DND-41 (cell line): ENCODE data around the gene RGS9.

Experiments used
- ATAC-seq: fragments of 200-7000 bp; cut with Tn5 transposase; 3 replicates; pipeline ENCODE4 v1.9.1; 2021; ENCODE audit warnings: low read depth; ENCODE audit not compliant: insufficient read depth
- DNase-seq: peaks from one replicate; pipeline ENCODE4 v3.0.0-alpha.2; 2020
- H2AFZ ChIP-seq: 2 replicates; pipeline ENCODE4 v1.6.0; 2012; ENCODE audit warnings: low read depth, low read length
- H3K27ac ChIP-seq: 2 replicates; pipeline ENCODE4 v1.5.1; 2012; ENCODE audit warnings: low read length, inconsistent platforms
- H3K27me3 ChIP-seq: fragments of 200-600 bp; sonication (generic); 2 replicates; pipeline ENCODE4 v1.6.0; 2012; ENCODE audit warnings: low read length, mild to moderate bottlenecking, inconsistent platforms; ENCODE audit not compliant: insufficient read depth, poor library complexity
- H3K36me3 ChIP-seq: 2 replicates; pipeline ENCODE4 v1.5.1; 2012; ENCODE audit warnings: low read length, inconsistent platforms; ENCODE audit not compliant: insufficient read depth
- H3K4me1 ChIP-seq: 2 replicates; pipeline ENCODE4 v1.5.1; 2012; ENCODE audit warnings: mild to moderate bottlenecking, low read length; ENCODE audit not compliant: insufficient read depth
- H3K4me2 ChIP-seq: 2 replicates; pipeline ENCODE4 v1.6.0; 2012; ENCODE audit warnings: mild to moderate bottlenecking, moderate library complexity, low read length, inconsistent platforms; ENCODE audit not compliant: insufficient read depth
- H3K4me3 ChIP-seq, 2 experiments: fragments of 200-600 bp in 1 of 2; shearing (Covaris generic) in 1 of 2; 2 replicates each; pipeline ENCODE4 v1.5.1; 2012 to 2016; ENCODE audit warnings: inconsistent platforms in 2 of 2, low read length in 2 of 2, mild to moderate bottlenecking in 2 of 2, low read depth in 1 of 2, moderate library complexity in 1 of 2
- H3K79me2 ChIP-seq: 2 replicates; pipeline ENCODE4 v1.6.0; 2012; ENCODE audit warnings: low read length, inconsistent platforms; ENCODE audit not compliant: insufficient read depth
- H3K9ac ChIP-seq: 2 replicates; pipeline ENCODE4 v1.6.0; 2012; ENCODE audit warnings: low read depth, mild to moderate bottlenecking, inconsistent platforms, low read length, moderate library complexity
- H3K9me3 ChIP-seq: 2 replicates; pipeline ENCODE4 v1.5.1; 2012; ENCODE audit warnings: low read length, moderate library complexity, mild to moderate bottlenecking, inconsistent platforms; ENCODE audit not compliant: insufficient read depth, severe bottlenecking
- H4K20me1 ChIP-seq: 2 replicates; pipeline ENCODE4 v1.6.0; 2012; ENCODE audit warnings: low read length; ENCODE audit not compliant: insufficient read depth
- EZH2 ChIP-seq: IDR thresholded peaks from 3 replicates; pipeline ENCODE4 v1.6.1; 2012; ENCODE audit warnings: borderline replicate concordance, low read depth, mild to moderate bottlenecking, moderate library complexity, low read length, inconsistent platforms; ENCODE audit not compliant: severe bottlenecking
- TF ChIP-seq, protein P1 (sequence below): IDR thresholded peaks from 2 replicates; pipeline ENCODE4 v1.5.1; 2012; ENCODE audit warnings: borderline replicate concordance, low read length, moderate library complexity, mild to moderate bottlenecking; ENCODE audit not compliant: poor library complexity, severe bottlenecking; ENCODE audit errors: extremely low read depth

Gene RGS9

DNA sequence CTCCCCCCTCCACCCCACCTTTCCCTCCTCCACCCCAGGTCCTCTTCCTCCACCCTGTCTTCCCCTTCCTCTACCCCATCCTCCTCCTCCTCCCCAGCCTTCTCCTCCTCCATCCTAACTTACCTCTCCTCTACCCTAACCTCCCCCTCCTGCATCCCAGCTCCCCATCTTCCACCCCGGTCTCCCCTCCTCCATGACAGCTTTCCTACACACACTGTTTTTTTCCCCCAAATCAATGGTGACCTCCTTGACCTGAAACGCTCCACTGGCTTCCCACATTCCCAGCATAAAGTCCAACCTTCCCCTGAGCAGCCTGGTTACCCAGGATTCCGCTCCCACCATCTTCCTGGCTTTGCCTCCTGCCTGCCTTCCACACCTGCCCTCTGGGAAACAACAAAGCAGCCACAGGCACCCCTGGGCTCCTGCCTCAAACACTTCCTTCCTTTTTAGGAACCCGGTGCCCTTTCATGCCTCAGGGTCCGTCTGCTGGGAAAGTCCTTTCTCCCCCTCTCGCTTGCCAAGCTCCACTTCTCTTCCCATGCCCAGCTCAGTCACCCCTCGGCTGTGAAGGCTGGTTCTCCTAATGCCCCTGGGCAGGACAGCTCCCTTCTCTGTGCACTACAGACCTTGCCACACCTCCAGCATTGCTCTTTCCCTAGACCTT lies 2.1 kb downstream of the RGS9 start:
- peak overlapping the region in 1 of 2 experiments; percentile 26; a peak in 1 of 4 replicates for H3K4me3 ChIP-seq
- H3K79me2 ChIP-seq, result peaks cover 19% of the 10 kb centered on the region
- peak overlapping the region; percentile 89 for H3K4me2 ChIP-seq
- ATAC-seq (no peak), DNase-seq (peak; percentile 37)
- no peak overlapping the region for H2AFZ ChIP-seq
- H3K36me3 ChIP-seq, result no peaks in the 10 kb centered on the region
- TF ChIP-seq EZH2, result no peak
- TF ChIP-seq, protein P1, sequence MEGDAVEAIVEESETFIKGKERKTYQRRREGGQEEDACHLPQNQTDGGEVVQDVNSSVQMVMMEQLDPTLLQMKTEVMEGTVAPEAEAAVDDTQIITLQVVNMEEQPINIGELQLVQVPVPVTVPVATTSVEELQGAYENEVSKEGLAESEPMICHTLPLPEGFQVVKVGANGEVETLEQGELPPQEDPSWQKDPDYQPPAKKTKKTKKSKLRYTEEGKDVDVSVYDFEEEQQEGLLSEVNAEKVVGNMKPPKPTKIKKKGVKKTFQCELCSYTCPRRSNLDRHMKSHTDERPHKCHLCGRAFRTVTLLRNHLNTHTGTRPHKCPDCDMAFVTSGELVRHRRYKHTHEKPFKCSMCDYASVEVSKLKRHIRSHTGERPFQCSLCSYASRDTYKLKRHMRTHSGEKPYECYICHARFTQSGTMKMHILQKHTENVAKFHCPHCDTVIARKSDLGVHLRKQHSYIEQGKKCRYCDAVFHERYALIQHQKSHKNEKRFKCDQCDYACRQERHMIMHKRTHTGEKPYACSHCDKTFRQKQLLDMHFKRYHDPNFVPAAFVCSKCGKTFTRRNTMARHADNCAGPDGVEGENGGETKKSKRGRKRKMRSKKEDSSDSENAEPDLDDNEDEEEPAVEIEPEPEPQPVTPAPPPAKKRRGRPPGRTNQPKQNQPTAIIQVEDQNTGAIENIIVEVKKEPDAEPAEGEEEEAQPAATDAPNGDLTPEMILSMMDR, result no peak
- no peaks in the 10 kb centered on the region for H3K9me3 ChIP-seq
- peaks cover 7% of the 10 kb centered on the region for H3K27me3 ChIP-seq
- H3K27ac ChIP-seq, result peak overlapping the region; percentile 29
- peaks cover 39% of the 10 kb centered on the region for H3K4me1 ChIP-seq
- no peak overlapping the region for H3K9ac ChIP-seq
- 0 out of 2 replicates have a peak, but pooled peaks cover under 1% of the 10 kb centered on the region for H4K20me1 ChIP-seq

DNA sequence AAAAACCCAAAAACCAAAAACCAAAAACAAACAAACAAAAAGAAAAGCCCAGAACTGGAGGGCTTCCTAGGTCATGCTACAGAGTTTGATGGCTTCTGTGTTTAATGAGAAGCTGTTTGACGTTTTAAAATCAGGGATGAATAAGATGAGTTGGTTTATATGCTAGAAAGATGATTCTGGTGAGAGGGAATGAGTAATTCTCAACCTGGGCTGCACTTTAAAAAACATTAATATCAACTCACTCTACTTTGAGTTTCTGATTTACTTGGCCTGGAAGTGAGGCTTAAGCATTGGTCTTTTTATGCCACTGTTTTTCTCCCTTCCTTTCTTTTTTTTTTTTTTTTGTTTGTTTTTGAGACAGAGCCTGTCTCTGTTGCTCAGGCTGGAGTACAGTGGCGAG lies 5.1 kb downstream of the RGS9 start:
- Histone ChIP-seq H3K9me3 (no peaks in the 10 kb centered on the region), H3K27ac (no peak overlapping the region), H3K27me3 (peaks cover 7% of the 10 kb centered on the region), H3K9ac (no peak overlapping the region), H3K4me3 (no peak overlapping the region), H3K4me1 (peaks cover 33% of the 10 kb centered on the region), H3K36me3 (no peaks in the 10 kb centered on the region), H3K4me2 (no peak overlapping the region), H4K20me1 (0 out of 2 replicates have a peak, but pooled peaks cover 3% of the 10 kb centered on the region), H3K79me2 (peaks cover 28% of the 10 kb centered on the region), H2AFZ (no peak overlapping the region)
- DNase-seq (no peak), ATAC-seq (no peak)
- TF ChIP-seq, protein P1, result no peak
- no peak for TF ChIP-seq EZH2

DNA sequence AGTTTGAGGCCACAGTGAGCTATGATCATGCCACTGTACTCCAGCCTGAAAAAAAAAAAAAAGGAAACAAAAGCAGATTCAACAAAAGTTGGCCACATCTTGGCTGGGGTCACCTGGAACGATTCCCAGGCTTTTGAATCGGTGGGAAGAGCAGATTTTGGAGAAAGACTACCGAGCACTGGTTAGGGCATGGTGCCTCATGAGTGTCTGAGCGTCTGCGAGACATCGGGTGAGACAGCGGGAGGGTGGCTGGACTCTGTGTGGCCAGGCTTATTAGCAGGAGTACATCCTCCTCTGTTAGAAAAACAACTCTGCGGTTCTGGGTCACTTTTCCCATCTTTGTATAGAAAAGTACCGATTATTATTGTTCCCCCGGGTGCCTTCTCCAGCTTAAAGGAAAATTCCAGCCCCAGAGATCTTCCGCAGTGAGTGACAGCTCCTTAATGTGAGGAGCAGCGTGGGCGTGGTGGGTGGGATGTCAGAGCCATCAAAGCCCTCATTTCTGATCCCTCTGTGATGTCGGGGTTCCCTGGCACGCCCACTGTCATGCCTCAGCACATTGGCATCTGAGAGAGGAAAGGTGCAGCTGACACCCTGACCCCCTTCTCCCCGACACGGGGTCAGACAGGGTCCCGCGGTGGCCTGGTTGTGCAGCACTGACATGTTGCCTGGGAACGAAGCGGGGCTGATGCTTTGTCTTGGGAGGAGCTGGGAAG lies 6.9 kb downstream of the RGS9 start:
- Histone ChIP-seq H3K4me2 (no peak overlapping the region), H3K36me3 (no peaks in the 10 kb centered on the region), H3K9me3 (no peaks in the 10 kb centered on the region), H3K4me3 (no peak overlapping the region), H3K27ac (no peak overlapping the region), H3K27me3 (no peaks in the 10 kb centered on the region), H3K9ac (no peak overlapping the region), H3K79me2 (peaks cover 20% of the 10 kb centered on the region), H4K20me1 (0 out of 2 replicates have a peak, but pooled peaks cover 3% of the 10 kb centered on the region), H3K4me1 (peaks cover 15% of the 10 kb centered on the region), H2AFZ (no peak overlapping the region)
- ATAC-seq (no peak), DNase-seq (no peak)
- no peak for TF ChIP-seq EZH2
- TF ChIP-seq, protein P1, result no peak
